Retina (tissue), 1 donor: ENCODE measurements around the gene OR51S1.
"Not testable (repeated sequence)": the region's sequence is repeated elsewhere in the genome, so short reads cannot be mapped to it uniquely, and the experiment has no call there.

Experiments
- DNase-seq: peaks from one replicate; pipeline ENCODE4 v3.0.0-alpha.2; 2016

The OR51S1 gene

DNA sequence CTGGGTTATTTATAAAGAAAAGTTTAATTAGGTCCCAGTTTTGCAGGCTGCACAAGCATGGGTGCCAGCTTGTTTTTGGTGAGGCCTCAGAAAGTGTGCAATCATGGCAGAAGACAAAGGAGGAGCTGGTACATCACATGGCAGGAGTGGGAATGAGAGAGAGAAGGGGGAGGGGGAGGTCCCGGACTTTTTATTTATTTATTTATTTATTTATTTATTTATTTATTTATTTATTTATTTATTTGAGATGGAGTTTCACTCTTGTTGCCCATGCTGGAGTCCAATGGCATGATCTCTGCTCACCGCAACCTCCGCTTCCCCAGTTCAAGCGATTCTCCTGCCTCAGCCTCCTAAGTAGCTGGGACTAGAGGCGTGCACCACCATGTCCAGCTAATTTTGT lies 47.7 kb downstream of the OR51S1 start:
- not testable (repeated sequence) for DNase-seq

DNA sequence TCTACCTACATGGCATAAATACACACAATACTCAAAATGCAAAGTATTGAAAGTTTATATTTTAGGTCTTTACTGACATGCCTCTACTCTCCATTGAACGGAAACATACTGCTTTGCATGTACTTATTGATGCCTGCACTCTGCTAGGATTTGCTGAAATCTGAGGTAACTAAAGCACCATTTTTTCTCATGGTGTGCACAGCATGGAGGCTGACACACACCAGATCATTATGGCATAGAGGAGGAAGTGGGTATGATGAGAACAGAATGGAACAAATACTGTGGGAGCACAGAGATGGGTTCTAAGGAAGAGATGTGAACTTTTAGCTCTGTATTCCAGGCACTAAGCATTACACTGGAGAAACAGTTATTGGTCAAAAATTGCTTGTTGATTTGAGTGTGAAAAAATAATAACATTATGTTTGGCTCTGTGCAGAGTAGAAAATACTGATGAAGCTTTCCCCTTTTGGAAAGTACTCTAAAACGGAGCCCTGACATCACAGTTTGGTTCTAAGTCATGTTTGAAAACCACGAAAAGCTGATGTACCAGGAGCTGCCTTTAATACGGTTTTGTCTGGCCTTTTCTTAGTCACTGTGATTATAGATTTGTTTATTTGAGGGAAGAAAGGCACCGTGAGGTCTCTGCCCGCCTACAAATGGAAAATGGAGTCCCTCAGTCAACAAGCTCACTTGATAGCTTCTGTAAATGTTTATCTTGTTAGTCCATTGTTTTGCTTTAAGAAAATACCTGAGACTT lies 50.4 kb downstream of the OR51S1 start:
- no peak for DNase-seq
